VCaP (cell line): ENCODE measurements around the gene KRTAP5-6.

Experiments
- H3K27ac ChIP-seq: fragments of 450-650 bp; 2 replicates; pipeline ENCODE4 v1.5.1; 2017
- TF ChIP-seq, protein P1 (sequence below): fragments of 450-650 bp; conservative IDR thresholded peaks from 2 replicates; pipeline ENCODE4 v1.5.1; 2017; ENCODE audit warnings: mild to moderate bottlenecking, moderate library complexity

The KRTAP5-6 gene

DNA sequence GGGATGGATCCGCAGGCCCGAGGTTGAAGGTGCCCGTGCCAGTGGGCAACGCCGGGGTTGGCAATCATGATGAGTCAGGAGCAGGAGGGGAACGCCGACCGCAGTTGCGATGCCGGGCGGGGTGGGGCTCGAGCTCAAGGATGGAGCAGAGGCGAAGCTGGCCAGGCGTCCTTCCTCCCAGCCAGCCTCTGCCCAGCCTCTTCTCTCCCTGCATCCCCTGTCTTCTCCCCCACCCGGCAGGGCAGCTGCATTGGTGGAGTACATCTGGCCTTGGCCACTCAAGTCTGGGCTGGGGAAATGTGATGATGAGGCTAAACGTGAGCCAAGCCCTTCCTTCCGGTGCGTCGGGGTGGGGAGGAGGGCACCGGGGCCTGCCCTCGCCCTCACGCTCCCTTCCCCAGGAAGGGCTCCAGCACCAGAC lies 49.5 kb downstream of the KRTAP5-6 start:
- TF ChIP-seq, protein P1, sequence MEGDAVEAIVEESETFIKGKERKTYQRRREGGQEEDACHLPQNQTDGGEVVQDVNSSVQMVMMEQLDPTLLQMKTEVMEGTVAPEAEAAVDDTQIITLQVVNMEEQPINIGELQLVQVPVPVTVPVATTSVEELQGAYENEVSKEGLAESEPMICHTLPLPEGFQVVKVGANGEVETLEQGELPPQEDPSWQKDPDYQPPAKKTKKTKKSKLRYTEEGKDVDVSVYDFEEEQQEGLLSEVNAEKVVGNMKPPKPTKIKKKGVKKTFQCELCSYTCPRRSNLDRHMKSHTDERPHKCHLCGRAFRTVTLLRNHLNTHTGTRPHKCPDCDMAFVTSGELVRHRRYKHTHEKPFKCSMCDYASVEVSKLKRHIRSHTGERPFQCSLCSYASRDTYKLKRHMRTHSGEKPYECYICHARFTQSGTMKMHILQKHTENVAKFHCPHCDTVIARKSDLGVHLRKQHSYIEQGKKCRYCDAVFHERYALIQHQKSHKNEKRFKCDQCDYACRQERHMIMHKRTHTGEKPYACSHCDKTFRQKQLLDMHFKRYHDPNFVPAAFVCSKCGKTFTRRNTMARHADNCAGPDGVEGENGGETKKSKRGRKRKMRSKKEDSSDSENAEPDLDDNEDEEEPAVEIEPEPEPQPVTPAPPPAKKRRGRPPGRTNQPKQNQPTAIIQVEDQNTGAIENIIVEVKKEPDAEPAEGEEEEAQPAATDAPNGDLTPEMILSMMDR = no peak
- H3K27ac ChIP-seq = no peak overlapping the region

DNA sequence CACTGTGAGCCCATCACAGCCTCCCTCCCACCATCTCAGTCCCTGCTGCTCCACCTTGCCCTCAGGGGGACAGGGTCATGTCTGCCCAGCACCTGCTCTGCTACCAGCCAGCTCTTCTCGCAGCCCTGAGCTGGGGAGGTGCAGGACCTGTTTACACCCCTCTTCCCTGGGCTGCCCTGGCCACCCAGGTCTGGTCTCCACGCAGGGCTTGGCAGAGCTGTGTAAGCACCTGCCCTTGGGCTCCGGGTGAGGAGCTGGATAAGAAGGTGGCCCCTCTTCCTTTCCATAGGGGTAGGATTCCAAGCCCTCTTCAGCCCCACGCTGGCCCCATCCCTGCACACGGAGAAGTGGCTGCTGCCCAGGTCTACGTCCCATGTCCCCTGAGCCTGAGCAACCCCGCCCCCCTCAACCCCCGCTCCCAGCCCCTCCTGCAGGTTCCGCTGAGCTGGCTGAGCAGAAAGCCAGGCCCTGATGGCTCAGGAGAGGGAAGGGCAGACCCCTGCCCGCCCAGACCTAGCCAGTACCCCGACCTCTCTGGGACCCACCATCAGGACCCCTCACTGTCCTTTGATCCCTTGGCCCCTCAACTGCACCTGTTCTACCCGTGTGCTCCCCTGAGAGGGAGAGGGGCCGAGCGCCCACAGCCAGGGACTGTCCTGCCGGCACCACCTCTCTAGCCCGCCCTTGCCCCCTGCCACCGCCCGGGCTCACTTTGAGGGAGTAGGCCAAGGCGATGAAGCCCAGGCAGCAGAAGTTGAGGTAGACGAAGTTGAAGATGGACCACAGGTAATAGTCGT lies 50.2 kb downstream of the KRTAP5-6 start:
- TF ChIP-seq, protein P1 = no peak
- no peak overlapping the region for H3K27ac ChIP-seq
